ENCODE results near the gene MYT1. TPM values are rescaled to one million over a fixed set of nuclear protein-coding genes. Genes with fewer than 3 reads are reported as not detected.

Gene MYT1
- total RNA-seq, 1 donor from 2014 or later: 3.3 TPM

GRCh38 chr20:64136004-64136710, 28.1 kb upstream of the MYT1 start:
- Mint-ChIP-seq H3K4me3 (no peak overlapping the region), H3K27ac (no peak overlapping the region)

GRCh38 chr20:64137598-64138031, 26.6 kb upstream of the MYT1 start:
- ChIA-PET POLR2A (no interaction called here), CTCF (no interaction called here)
- Mint-ChIP-seq H3K27me3 (no peaks in the 10 kb centered on the region), H3K36me3 (ENCODE audit: low read depth) (no peaks in the 10 kb centered on the region), H3K4me3 (no peak overlapping the region), H3K9me3 (no peaks in the 10 kb centered on the region), H3K4me1 (no peaks in the 10 kb centered on the region), H3K27ac (no peak overlapping the region)
- no peak for ATAC-seq (ENCODE audit: low read depth)
- DNase-seq: no peak
- no peak for TF ChIP-seq CTCF (IDR thresholded peaks at IDR 0.05)
- intact Hi-C loops (cut with micrococcal nuclease): no loop called here

More at GRCh38 chr20:64136004-64136710, 28.1 kb upstream of the MYT1 start:
- no peak for DNase-seq
- no peak for TF ChIP-seq CTCF (IDR thresholded peaks at IDR 0.05)
- Mint-ChIP-seq H3K9me3 (no peaks in the 10 kb centered on the region), H3K27me3 (no peaks in the 10 kb centered on the region), H3K4me1 (no peaks in the 10 kb centered on the region), H3K36me3 (ENCODE audit: low read depth) (no peaks in the 10 kb centered on the region)
- CTCF ChIA-PET: no interaction called here
- ATAC-seq (ENCODE audit: low read depth): no peak
- intact Hi-C loops (cut with micrococcal nuclease): no loop called here
- POLR2A ChIA-PET: no interaction called here

- CTCF ChIA-PET: no interaction called here
- Mint-ChIP-seq H3K36me3 (ENCODE audit: low read depth) (no peaks in the 10 kb centered on the region), H3K27ac (no peak overlapping the region), H3K9me3 (no peaks in the 10 kb centered on the region), H3K4me3 (no peak overlapping the region), H3K4me1 (no peaks in the 10 kb centered on the region), H3K27me3 (no peaks in the 10 kb centered on the region)
- ATAC-seq (ENCODE audit: low read depth): no peak
- POLR2A ChIA-PET: no interaction called here
- TF ChIP-seq CTCF (IDR thresholded peaks at IDR 0.05): no peak
- DNase-seq: no peak
- intact Hi-C loops (cut with micrococcal nuclease): no loop called here
These were observed 25.9 kb upstream of the MYT1 start for GRCh38 chr20:64138276-64138815.

- no peak for TF ChIP-seq CTCF (IDR thresholded peaks at IDR 0.05)
- no peak for DNase-seq
These were observed 24.8 kb upstream of the MYT1 start for GRCh38 chr20:64139199-64140060.

More at GRCh38 chr20:64139199-64140060, 24.8 kb upstream of the MYT1 start:
- no peak for ATAC-seq (ENCODE audit: low read depth)
- no peaks in the 10 kb centered on the region for H3K27me3 Mint-ChIP-seq
- intact Hi-C loops (cut with micrococcal nuclease): no loop called here
- H3K27ac Mint-ChIP-seq: no peak overlapping the region
- no peaks in the 10 kb centered on the region for H3K4me1 Mint-ChIP-seq
- peaks cover 2% of the 10 kb centered on the region for H3K9me3 Mint-ChIP-seq
- H3K4me3 Mint-ChIP-seq: no peak overlapping the region
- ChIA-PET CTCF (no interaction called here), POLR2A (no interaction called here)
- H3K36me3 Mint-ChIP-seq (ENCODE audit: low read depth): no peaks in the 10 kb centered on the region
